Progenitor cell of endocrine pancreas (in vitro differentiated cells): Measurements from ENCODE around the gene C16orf78. TPM values are rescaled to one million over a fixed set of nuclear protein-coding genes. Genes with fewer than 3 reads are reported as not detected.
"Not testable (repeated sequence)": the region's sequence is repeated elsewhere in the genome, so short reads cannot be mapped to it uniquely, and the experiment has no call there.

ENCODE experiments used
- DNase-seq: peaks from one replicate; pipeline ENCODE4 v3.0.0; 2021; ENCODE audit warnings: low spot score; ENCODE audit not compliant: unreplicated experiment
- H3K27ac Mint-ChIP-seq: 2 replicates; pipeline ENCODE4 v1.8.0; 2021; ENCODE audit warnings: mild to moderate bottlenecking, moderate library complexity, mixed read lengths
- H3K27me3 Mint-ChIP-seq: 2 replicates; pipeline ENCODE4 v1.8.0; 2021; ENCODE audit warnings: mixed read lengths
- H3K36me3 Mint-ChIP-seq: 2 replicates; pipeline ENCODE4 v1.8.0; 2022; ENCODE audit warnings: mixed read lengths; ENCODE audit not compliant: insufficient read depth
- H3K4me1 Mint-ChIP-seq: 2 replicates; pipeline ENCODE4 v1.8.0; 2021; ENCODE audit warnings: low read depth, mixed read lengths
- H3K4me3 Mint-ChIP-seq: 2 replicates; pipeline ENCODE4 v1.8.0; 2021; ENCODE audit warnings: low read depth, mild to moderate bottlenecking, moderate library complexity, mixed read lengths
- H3K9me3 Mint-ChIP-seq: 2 replicates; pipeline ENCODE4 v1.8.0; 2021; ENCODE audit warnings: low read depth, mixed read lengths
- total RNA-seq: library from RNA; stranded (reverse); gene quantifications from 2 replicates; pipeline ENCODE4 v1.2.1, GENCODE V29; 2021
- TF ChIP-seq, protein P1 (sequence below): fragments of 200-600 bp; sonication (generic); IDR thresholded peaks from one replicate; pipeline ENCODE4 v1.5.0; 2021; ENCODE audit warnings: antibody characterized with exemption, mild to moderate bottlenecking; ENCODE audit not compliant: unreplicated experiment

The C16orf78 gene
- total RNA-seq, 1 donor from 2014 or later, result not detected

DNA sequence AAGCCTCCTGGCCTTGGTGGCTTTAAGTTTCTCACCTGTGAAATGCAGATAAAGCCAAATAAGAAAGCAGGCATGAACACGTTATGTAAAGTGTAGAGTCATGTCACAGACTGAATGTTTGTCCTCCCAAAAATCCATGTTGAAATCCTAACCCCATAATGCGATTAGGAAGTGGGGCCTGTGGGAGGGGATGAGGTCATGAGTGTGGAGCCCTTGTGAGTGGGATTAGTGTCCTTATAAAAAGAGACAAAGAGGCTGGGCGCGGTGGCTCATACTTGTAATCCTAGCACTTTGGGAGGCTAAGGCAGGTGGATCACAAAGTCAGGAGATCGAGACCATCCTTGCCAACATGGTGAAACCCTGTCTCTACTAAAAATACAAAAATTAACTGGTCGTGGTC lies 19.5 kb upstream of the C16orf78 start:
- Mint-ChIP-seq H3K27ac (no peak overlapping the region), H3K27me3 (peaks cover 45% of the 10 kb centered on the region), H3K4me1 (no peaks in the 10 kb centered on the region), H3K4me3 (no peak overlapping the region), H3K36me3 (no peaks in the 10 kb centered on the region), H3K9me3 (no peaks in the 10 kb centered on the region)
- TF ChIP-seq, protein P1, sequence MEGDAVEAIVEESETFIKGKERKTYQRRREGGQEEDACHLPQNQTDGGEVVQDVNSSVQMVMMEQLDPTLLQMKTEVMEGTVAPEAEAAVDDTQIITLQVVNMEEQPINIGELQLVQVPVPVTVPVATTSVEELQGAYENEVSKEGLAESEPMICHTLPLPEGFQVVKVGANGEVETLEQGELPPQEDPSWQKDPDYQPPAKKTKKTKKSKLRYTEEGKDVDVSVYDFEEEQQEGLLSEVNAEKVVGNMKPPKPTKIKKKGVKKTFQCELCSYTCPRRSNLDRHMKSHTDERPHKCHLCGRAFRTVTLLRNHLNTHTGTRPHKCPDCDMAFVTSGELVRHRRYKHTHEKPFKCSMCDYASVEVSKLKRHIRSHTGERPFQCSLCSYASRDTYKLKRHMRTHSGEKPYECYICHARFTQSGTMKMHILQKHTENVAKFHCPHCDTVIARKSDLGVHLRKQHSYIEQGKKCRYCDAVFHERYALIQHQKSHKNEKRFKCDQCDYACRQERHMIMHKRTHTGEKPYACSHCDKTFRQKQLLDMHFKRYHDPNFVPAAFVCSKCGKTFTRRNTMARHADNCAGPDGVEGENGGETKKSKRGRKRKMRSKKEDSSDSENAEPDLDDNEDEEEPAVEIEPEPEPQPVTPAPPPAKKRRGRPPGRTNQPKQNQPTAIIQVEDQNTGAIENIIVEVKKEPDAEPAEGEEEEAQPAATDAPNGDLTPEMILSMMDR, result no peak
- no peak for DNase-seq

DNA sequence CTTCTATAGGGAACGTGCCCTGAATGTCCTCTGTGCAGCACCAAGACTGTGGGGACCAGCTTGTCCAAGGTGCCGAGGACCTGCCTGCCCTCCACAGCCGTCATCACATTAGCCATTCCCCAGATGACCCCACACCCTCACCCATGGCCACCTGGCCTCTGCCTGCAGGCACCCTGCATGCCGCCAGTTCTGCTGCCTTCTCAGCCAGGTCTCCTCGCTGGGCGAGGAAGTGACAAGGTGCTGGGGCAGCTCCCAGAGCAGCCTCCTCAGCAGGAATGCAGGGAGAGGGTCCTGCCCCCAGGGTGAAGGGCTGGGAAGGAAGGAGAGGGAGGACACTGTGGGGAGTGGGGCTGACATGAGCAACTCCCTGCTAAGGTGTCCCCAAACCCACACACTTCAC lies 18.6 kb upstream of the C16orf78 start:
- Mint-ChIP-seq H3K27me3 (peaks cover 44% of the 10 kb centered on the region), H3K4me1 (no peaks in the 10 kb centered on the region), H3K36me3 (no peaks in the 10 kb centered on the region), H3K4me3 (no peak overlapping the region), H3K27ac (no peak overlapping the region), H3K9me3 (no peaks in the 10 kb centered on the region)
- no peak for DNase-seq
- TF ChIP-seq, protein P1, result no peak

DNA sequence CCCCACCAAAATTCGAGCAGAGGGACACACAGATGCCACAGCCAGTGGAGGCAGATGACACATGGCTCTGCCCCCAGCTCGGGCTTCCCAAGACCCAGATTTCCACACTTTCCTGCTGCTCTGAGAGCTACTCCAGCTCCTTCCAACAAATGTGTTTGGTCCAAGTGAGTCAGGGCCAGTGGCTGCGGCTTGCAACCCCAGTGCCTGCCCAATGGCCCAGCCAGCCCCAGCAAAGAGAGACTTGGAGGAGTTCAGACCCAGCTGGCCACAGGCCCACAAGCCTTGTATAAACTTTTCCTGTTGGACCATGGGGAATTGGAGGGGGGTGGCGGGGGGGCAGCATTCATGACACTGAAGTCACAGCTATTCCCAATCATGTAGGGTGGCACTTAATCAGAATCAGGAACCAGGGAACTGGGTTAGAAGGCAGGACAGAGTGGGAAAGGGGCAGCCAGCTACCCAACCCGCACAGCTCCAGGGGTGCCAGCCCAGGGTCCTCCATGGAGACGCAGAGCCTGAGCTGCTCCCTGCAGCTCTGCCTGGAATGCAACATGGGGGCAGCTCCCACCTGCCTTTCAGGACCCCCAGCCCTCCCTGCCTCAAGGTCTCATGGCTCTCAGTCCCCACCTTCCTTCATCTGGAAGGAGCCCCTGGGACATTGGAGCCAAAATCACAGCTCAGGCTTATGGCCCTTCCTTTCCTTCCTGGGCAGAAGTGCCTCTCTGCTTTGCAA lies 17.5 kb upstream of the C16orf78 start:
- no peaks in the 10 kb centered on the region for H3K36me3 Mint-ChIP-seq
- no peak overlapping the region for H3K4me3 Mint-ChIP-seq
- no peak overlapping the region for H3K27ac Mint-ChIP-seq
- H3K9me3 Mint-ChIP-seq, result no peaks in the 10 kb centered on the region
- no peaks in the 10 kb centered on the region for H3K4me1 Mint-ChIP-seq
- TF ChIP-seq, protein P1, result no peak
- DNase-seq, result no peak
- peaks cover 33% of the 10 kb centered on the region for H3K27me3 Mint-ChIP-seq

- Mint-ChIP-seq H3K4me1 (no peaks in the 10 kb centered on the region), H3K27me3 (peaks cover 25% of the 10 kb centered on the region), H3K36me3 (no peaks in the 10 kb centered on the region), H3K27ac (no peak overlapping the region), H3K9me3 (no peaks in the 10 kb centered on the region), H3K4me3 (no peak overlapping the region)
- TF ChIP-seq, protein P1, result no peak
- DNase-seq, result no peak
Measured at GRCh38 chr16:49356728-49357488, 16.7 kb upstream of the C16orf78 start.

DNA sequence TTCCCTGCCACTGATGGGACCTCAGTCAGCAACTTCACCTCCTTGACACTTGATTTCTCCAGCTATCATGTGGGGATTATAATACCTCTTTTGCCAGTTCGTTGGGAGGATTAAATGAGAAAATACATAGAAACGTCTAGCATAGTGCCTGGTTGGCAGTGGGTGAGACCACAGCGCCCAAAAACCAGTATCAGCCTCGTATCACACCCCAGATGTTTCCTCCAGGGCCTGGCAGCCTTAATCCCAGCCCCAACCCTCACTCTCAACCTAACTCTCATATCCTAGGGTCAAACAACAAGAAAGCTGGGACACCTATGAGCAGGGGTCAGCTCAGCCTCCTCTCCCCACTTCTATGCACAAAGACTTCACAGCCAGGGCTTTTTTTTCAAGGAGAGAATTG lies 14.0 kb upstream of the C16orf78 start:
- Mint-ChIP-seq H3K27ac (no peak overlapping the region), H3K9me3 (peaks cover 3% of the 10 kb centered on the region), H3K27me3 (peaks cover 19% of the 10 kb centered on the region), H3K4me3 (no peak overlapping the region), H3K36me3 (no peaks in the 10 kb centered on the region), H3K4me1 (no peaks in the 10 kb centered on the region)
- TF ChIP-seq, protein P1, result no peak
- no peak for DNase-seq

- H3K4me1 Mint-ChIP-seq, H3K27ac Mint-ChIP-seq, H3K4me3 Mint-ChIP-seq, H3K9me3 Mint-ChIP-seq, H3K36me3 Mint-ChIP-seq, DNase-seq: not testable (repeated sequence)
- peaks cover 19% of the 10 kb centered on the region for H3K27me3 Mint-ChIP-seq
Measured at GRCh38 chr16:49361731-49362130, 11.9 kb upstream of the C16orf78 start.
